Measurements from ENCODE around the gene CALHM2. TPM values are rescaled to one million over a fixed set of nuclear protein-coding genes. Genes with fewer than 3 reads are reported as not detected.
"Not testable (repeated sequence)": the region's sequence is repeated elsewhere in the genome, so short reads cannot be mapped to it uniquely, and the experiment has no call there.

CALHM2 gene
- total and polyA plus RNA-seq, 2 of the 4 experiments (the other 2 are of a cell fraction): 2.5 to 7.9 TPM

- H3K4me2 ChIP-seq (ENCODE audit: low read depth, low read length); H2BK15ac ChIP-seq (ENCODE audit: low read depth, low read length); H2BK20ac ChIP-seq (ENCODE audit: low read depth, low read length); H3K14ac ChIP-seq (replicated peaks; ENCODE audit: low read depth, low read length); H3K4me1 ChIP-seq (ENCODE audit: control insufficient read depth, insufficient read depth, low read length); H3K4me3 ChIP-seq (ENCODE audit: insufficient read depth, low read depth, low read length); H4K5ac ChIP-seq (ENCODE audit: low read depth, low read length); H3K27ac ChIP-seq (ENCODE audit: insufficient read depth, low read length); BruUV-seq (replicated peaks); H2AK5ac ChIP-seq (ENCODE audit: low read depth, low read length); ATAC-seq (ENCODE audit: low read depth); H3K56ac ChIP-seq (ENCODE audit: extremely low read depth, insufficient read depth, low read length); H3K9ac ChIP-seq (ENCODE audit: low read depth, low read length); H4K8ac ChIP-seq (ENCODE audit: low read depth in 2 of 2, low read length in 2 of 2); H3K23ac ChIP-seq (ENCODE audit: low read depth, low read length); H3K9me1 ChIP-seq (ENCODE audit: insufficient read depth, low read length); H2AK9ac ChIP-seq (replicated peaks; ENCODE audit: low read depth, low read length, poor library complexity); dilution Hi-C loops (cut with HindIII; ENCODE audit: low sequenced_read_pairs, unreplicated experiment); H3K36me3 ChIP-seq (ENCODE audit: control insufficient read depth, insufficient read depth, low read length); H2BK5ac ChIP-seq (ENCODE audit: low read depth, low read length, poor library complexity, severe bottlenecking); H4K91ac ChIP-seq (ENCODE audit: insufficient read depth, low read depth, low read length); DNase-seq; H3K79me1 ChIP-seq (ENCODE audit: low read depth in 1 of 2, low read length in 2 of 2); H3K18ac ChIP-seq (ENCODE audit: low read depth, low read length); H2BK120ac ChIP-seq (ENCODE audit: low read depth, low read length); H3K4ac ChIP-seq (ENCODE audit: low read depth, low read length); H2AFZ ChIP-seq (replicated peaks; ENCODE audit: low read length, poor library complexity); H3K9me3 ChIP-seq (ENCODE audit: control insufficient read depth, insufficient read depth, low read length); POLR2A ChIA-PET (ENCODE audit: unreplicated experiment): not testable (repeated sequence)
- 69% methylated on average over 4 of the region's 8 CpGs; no CpG with 5 or more reads in 1 of the 2 experiments for WGBS, 2 experiments (ENCODE audit: extremely low coverage in 2 of 2, insufficient read length in 1 of 2)
- CTCF ChIA-PET: interaction anchor here (0.8 kb wide), 1 partner anchor 55 kb away, joined by 4 read pairs; no protein-coding TSS in a partner anchor
- peaks cover 10% of the 10 kb centered on the region; the same call in 1 of the 2 replicates for H4K20me1 ChIP-seq (ENCODE audit: insufficient read depth, low read length)
- in situ Hi-C loops (cut with MboI; ENCODE audit: low sequenced_read_pairs): loop anchor here (5.0 kb wide), 1 partner anchor 70 kb away; no protein-coding TSS in a partner anchor
- peaks cover 24% of the 10 kb centered on the region for H3K27me3 ChIP-seq (ENCODE audit: control insufficient read depth, insufficient read depth, low read length)
- intact Hi-C loops (cut with micrococcal nuclease): loop anchor here (10.0 kb wide), 1 partner anchor 652 kb away; the partner anchor contains the start of gene CYP17A1
Observed at GRCh38 chr10:103486635-103487409, 34.7 kb upstream of the CALHM2 start.
